ENCODE data around the gene HEY2. TPM values are rescaled to one million over a fixed set of nuclear protein-coding genes. Genes with fewer than 3 reads are reported as not detected.

The HEY2 gene
- total RNA-seq, 6 donors from 2014 or later: 1.3 to 3.3 (median 1.8) TPM

DNA sequence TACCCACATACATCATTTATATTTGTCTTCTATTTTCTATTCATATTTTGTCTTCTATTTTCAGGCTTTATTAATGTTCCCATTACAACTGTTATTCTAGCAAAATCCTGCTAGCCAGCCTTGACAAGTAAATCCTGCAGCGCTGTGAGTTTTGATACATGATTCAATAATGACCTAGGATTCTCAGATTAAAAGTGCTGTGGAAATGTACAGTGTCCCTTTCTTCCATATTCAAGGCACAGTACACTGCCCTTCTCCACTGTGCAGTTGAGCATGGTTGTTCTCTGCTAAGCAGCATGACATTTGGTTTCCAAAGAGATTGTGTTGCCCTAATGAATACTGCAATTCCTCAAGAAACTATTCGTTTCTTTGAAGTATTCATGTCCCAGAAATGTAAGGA is 5.8 kb upstream of the HEY2 start:
- WGBS, 2 donors: 83 to 93% methylated on average over 2 of the region's 2 CpGs
- TF ChIP-seq, protein P1, sequence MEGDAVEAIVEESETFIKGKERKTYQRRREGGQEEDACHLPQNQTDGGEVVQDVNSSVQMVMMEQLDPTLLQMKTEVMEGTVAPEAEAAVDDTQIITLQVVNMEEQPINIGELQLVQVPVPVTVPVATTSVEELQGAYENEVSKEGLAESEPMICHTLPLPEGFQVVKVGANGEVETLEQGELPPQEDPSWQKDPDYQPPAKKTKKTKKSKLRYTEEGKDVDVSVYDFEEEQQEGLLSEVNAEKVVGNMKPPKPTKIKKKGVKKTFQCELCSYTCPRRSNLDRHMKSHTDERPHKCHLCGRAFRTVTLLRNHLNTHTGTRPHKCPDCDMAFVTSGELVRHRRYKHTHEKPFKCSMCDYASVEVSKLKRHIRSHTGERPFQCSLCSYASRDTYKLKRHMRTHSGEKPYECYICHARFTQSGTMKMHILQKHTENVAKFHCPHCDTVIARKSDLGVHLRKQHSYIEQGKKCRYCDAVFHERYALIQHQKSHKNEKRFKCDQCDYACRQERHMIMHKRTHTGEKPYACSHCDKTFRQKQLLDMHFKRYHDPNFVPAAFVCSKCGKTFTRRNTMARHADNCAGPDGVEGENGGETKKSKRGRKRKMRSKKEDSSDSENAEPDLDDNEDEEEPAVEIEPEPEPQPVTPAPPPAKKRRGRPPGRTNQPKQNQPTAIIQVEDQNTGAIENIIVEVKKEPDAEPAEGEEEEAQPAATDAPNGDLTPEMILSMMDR (IDR thresholded peaks at IDR 0.05): no peak
- TF ChIP-seq EP300 (IDR thresholded peaks at IDR 0.05) (no peak), POLR2A (IDR thresholded peaks at IDR 0.05) (no peak), POLR2AphosphoS5 (IDR thresholded peaks at IDR 0.05) (no peak)
- DNase-seq (no peak), ATAC-seq (ENCODE audit: low FRiP score in 2 of 2) (no peak)
- Histone ChIP-seq H3K9me3 (no peaks in the 10 kb centered on the region), H3K27ac (no peak overlapping the region), H3K36me3 (no peaks in the 10 kb centered on the region), H3K4me1 (peaks cover 6 to 24% (median 16%) of the 10 kb centered on the region in 4 donors), H3K4me3 (no peak overlapping the region), H3K27me3 (peaks cover 0 to 27% (median 7%) of the 10 kb centered on the region in 4 donors)

DNA sequence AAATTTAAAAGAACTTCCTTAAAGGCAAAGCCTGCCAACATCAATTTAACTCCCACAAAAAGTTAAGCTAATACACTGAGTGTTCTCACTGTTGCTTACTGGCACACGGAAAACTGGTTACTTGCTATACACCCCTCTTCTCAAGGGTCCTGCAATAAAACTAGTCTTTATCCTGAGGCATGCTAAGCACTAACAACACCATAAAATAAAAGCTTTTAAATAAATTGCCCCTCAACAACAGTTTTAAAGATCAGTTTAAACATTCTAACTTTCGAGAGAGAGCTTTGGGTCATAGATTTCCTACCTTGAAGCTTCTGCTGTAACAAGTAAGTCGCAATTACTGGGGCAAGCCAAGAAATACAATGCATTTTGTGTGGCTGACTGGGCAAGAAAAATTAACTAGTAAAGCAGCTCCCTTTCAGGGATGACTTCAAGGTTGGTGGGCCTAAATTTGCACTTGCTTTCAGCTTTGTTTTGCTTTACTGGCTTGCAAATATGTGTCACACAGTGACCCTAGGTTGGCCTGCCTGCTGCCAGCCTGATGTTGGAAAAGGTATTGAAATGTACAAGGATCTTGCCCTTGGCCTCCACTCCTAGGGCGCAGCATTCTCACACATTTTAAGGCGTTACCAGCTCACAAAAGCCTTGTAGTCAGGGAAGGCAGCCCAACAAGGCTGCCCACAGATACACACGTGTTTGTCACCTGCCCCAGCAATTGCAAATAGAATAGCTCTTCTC is 4.0 kb upstream of the HEY2 start:
- ATAC-seq (ENCODE audit: low FRiP score in 2 of 2) (no peak), DNase-seq (no peak)
- TF ChIP-seq POLR2A (IDR thresholded peaks at IDR 0.05): no peak
- TF ChIP-seq, protein P1 (IDR thresholded peaks at IDR 0.05): no peak
- TF ChIP-seq EP300 (IDR thresholded peaks at IDR 0.05): no peak
- no peak for TF ChIP-seq POLR2AphosphoS5 (IDR thresholded peaks at IDR 0.05)
- Histone ChIP-seq H3K4me3 (no peak overlapping the region), H3K4me1 (peaks cover 19 to 42% (median 29%) of the 10 kb centered on the region in 4 donors), H3K36me3 (no peaks in the 10 kb centered on the region), H3K27ac (no peak overlapping the region), H3K27me3 (peaks cover 0 to 34% (median 9%) of the 10 kb centered on the region in 4 donors), H3K9me3 (no peaks in the 10 kb centered on the region)
- 85 to 92% methylated on average over 6 of the region's 6 CpGs for WGBS, 2 donors

DNA sequence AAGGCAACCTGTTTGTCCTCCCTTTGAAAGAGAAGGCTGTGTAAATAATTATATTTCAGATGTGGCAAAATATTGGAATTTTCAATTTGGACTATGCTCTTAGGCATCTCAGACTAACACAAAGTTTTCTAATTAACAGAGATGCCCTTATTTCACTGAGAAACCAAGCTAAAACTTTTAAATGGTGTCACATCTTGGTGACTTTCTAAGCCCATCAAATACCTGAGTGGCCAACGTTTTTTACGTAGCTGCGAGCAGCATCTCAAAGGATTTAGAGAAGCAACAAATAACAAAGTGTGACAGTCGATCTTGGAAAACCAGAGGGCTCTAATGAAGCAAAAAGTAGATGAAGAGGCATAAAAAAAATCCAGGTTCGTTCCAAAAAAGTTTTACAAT is 3.4 kb upstream of the HEY2 start:
- 69 to 76% methylated on average over 5 of the region's 5 CpGs for WGBS, 2 donors
- DNase-seq (no peak), ATAC-seq (ENCODE audit: low FRiP score in 2 of 2) (no peak)
- Histone ChIP-seq H3K9me3 (no peaks in the 10 kb centered on the region), H3K27me3 (peaks cover 0 to 34% (median 9%) of the 10 kb centered on the region in 4 donors), H3K4me1 (peaks cover 20 to 48% (median 29%) of the 10 kb centered on the region in 4 donors), H3K36me3 (no peaks in the 10 kb centered on the region), H3K27ac (peak overlapping the region in 3 of 4 donors; percentile 83 to 89 (median 83)), H3K4me3 (peak overlapping the region in 1 of 4 donors; percentile 86)
- no peak for TF ChIP-seq EP300 (IDR thresholded peaks at IDR 0.05)
- TF ChIP-seq, protein P1 (IDR thresholded peaks at IDR 0.05): no peak
- no peak for TF ChIP-seq POLR2AphosphoS5 (IDR thresholded peaks at IDR 0.05)
- TF ChIP-seq POLR2A (IDR thresholded peaks at IDR 0.05): no peak

DNA sequence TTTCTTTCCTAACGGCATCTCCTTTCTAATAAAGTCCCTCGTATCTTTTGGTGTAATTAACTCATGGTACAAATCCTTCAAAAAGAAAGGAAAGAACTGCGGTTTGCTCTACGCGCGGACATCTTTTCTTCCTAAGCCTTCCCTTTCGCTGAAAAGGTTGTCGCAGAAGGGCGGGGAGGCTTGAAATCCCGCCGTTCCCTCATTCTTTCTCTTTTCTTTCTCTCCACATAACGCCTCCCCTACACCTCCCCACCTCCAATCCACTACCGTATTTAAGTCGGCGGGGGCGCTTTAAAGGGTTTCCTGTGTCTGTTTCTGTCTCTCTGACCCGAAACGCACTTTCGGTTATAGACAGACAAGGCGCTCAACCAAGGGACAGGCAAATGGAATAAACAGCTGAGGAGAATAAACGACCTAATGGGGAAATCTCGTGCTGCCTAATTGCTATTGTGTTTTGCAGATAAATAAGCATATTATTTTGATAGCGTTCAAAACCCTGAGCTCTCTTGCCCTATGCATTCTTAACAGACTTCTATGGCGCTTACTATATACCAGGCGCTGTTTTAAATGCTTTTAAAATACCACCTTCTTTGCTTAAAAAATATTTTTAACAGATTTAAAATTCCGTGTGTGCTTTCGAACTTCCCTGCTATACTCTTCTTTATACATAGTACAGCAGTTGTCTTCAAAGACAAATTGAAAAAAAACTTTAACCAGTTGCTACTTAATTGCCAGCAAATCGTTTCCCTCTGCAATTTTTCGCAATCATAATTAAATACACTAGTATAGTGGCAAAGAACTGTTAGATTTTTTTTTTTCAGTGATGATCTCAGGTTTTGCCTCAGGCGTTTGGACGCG is 2.5 kb upstream of the HEY2 start:
- H3K4me1 ChIP-seq: peaks cover 20 to 49% (median 29%) of the 10 kb centered on the region in 4 donors
- ATAC-seq (ENCODE audit: low FRiP score in 2 of 2): peak in 1 of 2 donors; percentile 51

More for the DNA sequence above, 2.5 kb upstream of the HEY2 start:
- Histone ChIP-seq H3K27ac (peak overlapping the region; percentile 22 to 89 (median 83)), H3K9me3 (no peaks in the 10 kb centered on the region), H3K27me3 (peaks cover 0 to 34% (median 9%) of the 10 kb centered on the region in 4 donors), H3K36me3 (no peaks in the 10 kb centered on the region), H3K4me3 (peak overlapping the region; percentile 31 to 86 (median 74))
- WGBS, 2 donors: 5 to 9% methylated on average over 32 of the region's 32 CpGs
- peak in 1 of 2 donors; percentile 71 for DNase-seq
- TF ChIP-seq EP300 (IDR thresholded peaks at IDR 0.05) (no peak), POLR2A (IDR thresholded peaks at IDR 0.05) (peak in 1 of 4 donors; percentile 13), POLR2AphosphoS5 (IDR thresholded peaks at IDR 0.05) (peak in 1 of 2 donors; percentile 52)
